SK-N-SH treated with all-trans-retinoic acid at 6 μM for 48 hours (cell line): ENCODE results near the gene SLFN12.

Experiments used
- ATAC-seq: fragments of 200-7000 bp; cut with Tn5 transposase; 3 replicates; pipeline ENCODE4 v1.9.1; 2020; ENCODE audit warnings: mild to moderate bottlenecking, moderate library complexity
- CSDC2 ChIP-seq: fragments of 250-450 bp; sonication (Bioruptor Pico); IDR thresholded peaks from 2 replicates; pipeline ENCODE4 v1.5.0; 2020; ENCODE audit warnings: mild to moderate bottlenecking, moderate library complexity
- ESRRG ChIP-seq: fragments of 250-450 bp; sonication (Bioruptor Pico); IDR thresholded peaks from 2 replicates; pipeline ENCODE4 v1.6.1; 2021; ENCODE audit warnings: mild to moderate bottlenecking
- ISL1 ChIP-seq: fragments of 250-450 bp; sonication (Bioruptor Pico); IDR thresholded peaks from 2 replicates; pipeline ENCODE4 v2.1.2; 2022; ENCODE audit warnings: mild to moderate bottlenecking, moderate library complexity
- OSR1 ChIP-seq: fragments of 250-450 bp; sonication (Bioruptor Pico); IDR thresholded peaks from 2 replicates; pipeline ENCODE4 v1.8.0; 2022; ENCODE audit warnings: moderate library complexity, mild to moderate bottlenecking, inconsistent platforms
- POU6F1 ChIP-seq: fragments of 250-450 bp; sonication (Bioruptor Pico); IDR thresholded peaks from 2 replicates; pipeline ENCODE4 v1.8.0; 2021; ENCODE audit warnings: low read depth, mild to moderate bottlenecking, moderate library complexity, borderline replicate concordance
- PPARA ChIP-seq: fragments of 250-450 bp; sonication (Bioruptor Pico); IDR thresholded peaks from 2 replicates; pipeline ENCODE4 v1.5.0; 2020; ENCODE audit warnings: mild to moderate bottlenecking, borderline replicate concordance
- RARB ChIP-seq: fragments of 250-450 bp; sonication (Bioruptor Pico); IDR thresholded peaks from 2 replicates; pipeline ENCODE4 v1.8.0; 2021; ENCODE audit warnings: mild to moderate bottlenecking, moderate library complexity
- SNAI2 ChIP-seq: fragments of 250-450 bp; sonication (Bioruptor Pico); IDR thresholded peaks from 2 replicates; pipeline ENCODE4 v1.5.0; 2020; ENCODE audit warnings: mild to moderate bottlenecking, moderate library complexity
- TCF4 ChIP-seq: fragments of 250-450 bp; sonication (Bioruptor Pico); IDR thresholded peaks from 2 replicates; pipeline ENCODE4 v1.8.0; 2021; ENCODE audit warnings: mild to moderate bottlenecking, moderate library complexity, borderline replicate concordance
- ZC3H10 ChIP-seq: fragments of 250-450 bp; sonication (Bioruptor Pico); IDR thresholded peaks from 2 replicates; pipeline ENCODE4 v1.5.1; 2021; ENCODE audit warnings: mild to moderate bottlenecking, moderate library complexity
- ZFP3 ChIP-seq: fragments of 250-450 bp; sonication (Bioruptor Pico); IDR thresholded peaks from 2 replicates; pipeline ENCODE4 v1.5.0; 2020; ENCODE audit warnings: mild to moderate bottlenecking, moderate library complexity
- ZFP30 ChIP-seq: fragments of 450-650 bp; formaldehyde crosslinking; IDR thresholded peaks from 2 replicates; pipeline ENCODE4 v1.5.0; 2022; ENCODE audit warnings: mild to moderate bottlenecking, moderate library complexity
- TF ChIP-seq, protein P1 (sequence below): fragments of 250-450 bp; sonication (Bioruptor Pico); IDR thresholded peaks from 2 replicates; pipeline ENCODE4 v1.5.0; 2020; ENCODE audit warnings: mild to moderate bottlenecking, moderate library complexity
- TF ChIP-seq, protein P2 (sequence below): fragments of 250-450 bp; sonication (Bioruptor Pico); IDR thresholded peaks from 2 replicates; pipeline ENCODE4 v1.5.1; 2020; ENCODE audit warnings: low read depth, mild to moderate bottlenecking, moderate library complexity

The SLFN12 gene

GRCh38 chr17:35368081-35368830, 64.0 kb downstream of the SLFN12 start:
- ATAC-seq, result no peak
- TF ChIP-seq TCF4 (no peak), POU6F1 (CRISPR knock-in tag) (no peak), SNAI2 (CRISPR knock-in tag) (no peak), ZC3H10 (CRISPR knock-in tag) (no peak), OSR1 (CRISPR knock-in tag) (no peak), ZFP3 (no peak), ESRRG (CRISPR knock-in tag) (no peak), ZFP30 (CRISPR knock-in tag) (no peak)
- TF ChIP-seq, protein P1, sequence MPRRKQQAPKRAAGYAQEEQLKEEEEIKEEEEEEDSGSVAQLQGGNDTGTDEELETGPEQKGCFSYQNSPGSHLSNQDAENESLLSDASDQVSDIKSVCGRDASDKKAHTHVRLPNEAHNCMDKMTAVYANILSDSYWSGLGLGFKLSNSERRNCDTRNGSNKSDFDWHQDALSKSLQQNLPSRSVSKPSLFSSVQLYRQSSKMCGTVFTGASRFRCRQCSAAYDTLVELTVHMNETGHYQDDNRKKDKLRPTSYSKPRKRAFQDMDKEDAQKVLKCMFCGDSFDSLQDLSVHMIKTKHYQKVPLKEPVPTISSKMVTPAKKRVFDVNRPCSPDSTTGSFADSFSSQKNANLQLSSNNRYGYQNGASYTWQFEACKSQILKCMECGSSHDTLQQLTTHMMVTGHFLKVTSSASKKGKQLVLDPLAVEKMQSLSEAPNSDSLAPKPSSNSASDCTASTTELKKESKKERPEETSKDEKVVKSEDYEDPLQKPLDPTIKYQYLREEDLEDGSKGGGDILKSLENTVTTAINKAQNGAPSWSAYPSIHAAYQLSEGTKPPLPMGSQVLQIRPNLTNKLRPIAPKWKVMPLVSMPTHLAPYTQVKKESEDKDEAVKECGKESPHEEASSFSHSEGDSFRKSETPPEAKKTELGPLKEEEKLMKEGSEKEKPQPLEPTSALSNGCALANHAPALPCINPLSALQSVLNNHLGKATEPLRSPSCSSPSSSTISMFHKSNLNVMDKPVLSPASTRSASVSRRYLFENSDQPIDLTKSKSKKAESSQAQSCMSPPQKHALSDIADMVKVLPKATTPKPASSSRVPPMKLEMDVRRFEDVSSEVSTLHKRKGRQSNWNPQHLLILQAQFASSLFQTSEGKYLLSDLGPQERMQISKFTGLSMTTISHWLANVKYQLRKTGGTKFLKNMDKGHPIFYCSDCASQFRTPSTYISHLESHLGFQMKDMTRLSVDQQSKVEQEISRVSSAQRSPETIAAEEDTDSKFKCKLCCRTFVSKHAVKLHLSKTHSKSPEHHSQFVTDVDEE (CRISPR knock-in tag), result no peak

- TF ChIP-seq CSDC2 (no peak), SNAI2 (CRISPR knock-in tag) (no peak), ZFP30 (CRISPR knock-in tag) (no peak), ZC3H10 (CRISPR knock-in tag) (no peak), ISL1 (CRISPR knock-in tag) (no peak), ZFP3 (no peak), PPARA (CRISPR knock-in tag) (no peak), RARB (CRISPR knock-in tag) (no peak)
- TF ChIP-seq, protein P2, sequence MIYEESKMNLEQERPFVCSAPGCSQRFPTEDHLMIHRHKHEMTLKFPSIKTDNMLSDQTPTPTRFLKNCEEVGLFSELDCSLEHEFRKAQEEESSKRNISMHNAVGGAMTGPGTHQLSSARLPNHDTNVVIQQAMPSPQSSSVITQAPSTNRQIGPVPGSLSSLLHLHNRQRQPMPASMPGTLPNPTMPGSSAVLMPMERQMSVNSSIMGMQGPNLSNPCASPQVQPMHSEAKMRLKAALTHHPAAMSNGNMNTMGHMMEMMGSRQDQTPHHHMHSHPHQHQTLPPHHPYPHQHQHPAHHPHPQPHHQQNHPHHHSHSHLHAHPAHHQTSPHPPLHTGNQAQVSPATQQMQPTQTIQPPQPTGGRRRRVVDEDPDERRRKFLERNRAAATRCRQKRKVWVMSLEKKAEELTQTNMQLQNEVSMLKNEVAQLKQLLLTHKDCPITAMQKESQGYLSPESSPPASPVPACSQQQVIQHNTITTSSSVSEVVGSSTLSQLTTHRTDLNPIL (CRISPR knock-in tag), result no peak
- TF ChIP-seq, all 23 proteins: peak for 0
- no peak for ATAC-seq
Measured at GRCh38 chr17:35361027-35361426, 71.3 kb downstream of the SLFN12 start.
